GM23248 (cell line): ENCODE data around the gene FAXDC2. TPM values are rescaled to one million over a fixed set of nuclear protein-coding genes. Genes with fewer than 3 reads are reported as not detected.

Experiments
- DNase-seq: peaks from one replicate; pipeline ENCODE4 v3.0.0-alpha.2; 2015
- H2AFZ ChIP-seq: fragments of 200-600 bp; sonication (generic); 2 replicates; pipeline ENCODE4 v1.6.1; 2016; ENCODE audit warnings: antibody characterized with exemption
- H3F3A ChIP-seq: fragments of 200-600 bp; sonication (generic); 2 replicates; pipeline ENCODE4 v1.6.1; 2016; ENCODE audit warnings: mild to moderate bottlenecking, antibody characterized with exemption, mixed run types; ENCODE audit not compliant: insufficient read depth
- H3K27ac ChIP-seq: fragments of 200-600 bp; sonication (generic); 2 replicates; pipeline ENCODE4 v1.5.1; 2016; ENCODE audit warnings: mild to moderate bottlenecking
- H3K27me3 ChIP-seq: fragments of 200-600 bp; sonication (generic); replicated peaks from 2 replicates; pipeline ENCODE4 v1.6.1; 2016; ENCODE audit warnings: mild to moderate bottlenecking; ENCODE audit not compliant: insufficient read depth
- H3K36me3 ChIP-seq: fragments of 200-600 bp; sonication (generic); 2 replicates; pipeline ENCODE4 v1.6.1; 2016; ENCODE audit warnings: low read depth, mild to moderate bottlenecking
- H3K4me1 ChIP-seq: fragments of 200-600 bp; sonication (generic); 2 replicates; pipeline ENCODE4 v1.6.1; 2016; ENCODE audit warnings: mild to moderate bottlenecking; ENCODE audit not compliant: insufficient read depth
- H3K4me2 ChIP-seq: fragments of 200-600 bp; sonication (generic); one replicate; pipeline ENCODE4 v1.6.1; 2016; ENCODE audit warnings: mild to moderate bottlenecking; ENCODE audit not compliant: unreplicated experiment
- H3K4me3 ChIP-seq: fragments of 200-600 bp; sonication (generic); 2 replicates; pipeline ENCODE4 v1.5.1; 2016; ENCODE audit warnings: mild to moderate bottlenecking
- H3K79me2 ChIP-seq: fragments of 200-600 bp; sonication (generic); 2 replicates; pipeline ENCODE4 v1.6.1; 2016; ENCODE audit warnings: mild to moderate bottlenecking; ENCODE audit not compliant: insufficient read depth
- H3K9ac ChIP-seq: fragments of 200-600 bp; sonication (generic); 2 replicates; pipeline ENCODE4 v1.6.1; 2016; ENCODE audit warnings: mild to moderate bottlenecking
- H3K9me2 ChIP-seq: fragments of 200-600 bp; sonication (generic); 2 replicates; pipeline ENCODE4 v1.6.1; 2016; ENCODE audit warnings: mixed run types, mild to moderate bottlenecking, moderate library complexity; ENCODE audit not compliant: insufficient read depth
- H3K9me3 ChIP-seq: fragments of 200-600 bp; sonication (generic); one replicate; pipeline ENCODE4 v1.6.1; 2017; ENCODE audit warnings: low read depth
- H4K20me1 ChIP-seq: fragments of 200-600 bp; sonication (generic); 2 replicates; pipeline ENCODE4 v1.6.0; 2016; ENCODE audit not compliant: insufficient read depth
- EZH2 ChIP-seq: fragments of 200-600 bp; sonication (generic); IDR thresholded peaks from 2 replicates; pipeline ENCODE4 v1.6.1; 2018; ENCODE audit warnings: antibody characterized with exemption, mild to moderate bottlenecking; ENCODE audit not compliant: insufficient read depth, poor library complexity, severe bottlenecking
- EZH2phosphoT487 ChIP-seq: fragments of 200-600 bp; sonication (generic); IDR thresholded peaks from 2 replicates; pipeline ENCODE4 v1.6.1; 2018; ENCODE audit warnings: antibody characterized with exemption, moderate library complexity, mild to moderate bottlenecking, low read depth; ENCODE audit not compliant: insufficient read depth
- WGBS, 2 experiments: methylation state at CpG; one replicate each; pipeline ENCODE4 v1.1.6; 2015 to 2017; ENCODE audit warnings: low lambda C conversion rate in 2 of 2, low coverage in 1 of 2; ENCODE audit errors: missing lambda C conversion rate in 2 of 2; 5-methylcytosine and 5-hydroxymethylcytosine counted together
- in situ Hi-C: fragments of 300-500 bp; cut with MboI; formaldehyde crosslinking; loops from 2 replicates; pipeline ENCODE4 v1.15.0; 2020
- polyA plus RNA-seq: library from polyadenylated mRNA; unstranded; fragments of >200 nt; fragmentation: Nextera tagmentation; extraction: Ambion mirVana; gene quantifications from 2 replicates; pipeline ENCODE4 v1.2.1, GENCODE V29; 2016
- total RNA-seq: library from RNA; depleted of rRNA; stranded (reverse); fragments of >200 nt; shearing (Covaris generic); gene quantifications from 2 replicates; pipeline ENCODE4 v1.2.3, GENCODE V29; 2014

Gene FAXDC2
- total and polyA plus RNA-seq, 2 experiments from 2014 or later, result 5.4 to 10.3 TPM

- no peak overlapping the region for H3K27ac ChIP-seq
- H2AFZ ChIP-seq, result no peak overlapping the region
- no peaks in the 10 kb centered on the region for H3K9me2 ChIP-seq
- in situ Hi-C loops, result no loop called here
- H3K36me3 ChIP-seq, result 0 out of 2 replicates have a peak, but pooled peaks cover 1% of the 10 kb centered on the region
- TF ChIP-seq EZH2phosphoT487 (no peak), EZH2 (no peak)
- H3F3A ChIP-seq, result no peaks in the 10 kb centered on the region; the same call in 1 of the 2 replicates
- 96 to 100% methylated on average over 2 of the region's 2 CpGs for WGBS, 2 experiments
- H4K20me1 ChIP-seq, result peaks cover 40% of the 10 kb centered on the region
- DNase-seq, result no peak
- H3K4me3 ChIP-seq, result no peak overlapping the region
- no peak overlapping the region for H3K4me2 ChIP-seq
- no peak overlapping the region for H3K9ac ChIP-seq
- H3K27me3 ChIP-seq, result no peaks in the 10 kb centered on the region
- H3K4me1 ChIP-seq, result peaks cover 29% of the 10 kb centered on the region
- no peaks in the 10 kb centered on the region for H3K9me3 ChIP-seq
- H3K79me2 ChIP-seq, result peaks cover 100% of the 10 kb centered on the region
Measured at GRCh38 chr5:154786414-154786813, 64.0 kb downstream of the FAXDC2 start.

GRCh38 chr5:154784856-154785255, 65.5 kb downstream of the FAXDC2 start:
- H3K27me3 ChIP-seq, result no peaks in the 10 kb centered on the region
- no peak for TF ChIP-seq EZH2
- TF ChIP-seq EZH2phosphoT487, result no peak
- H3K9me3 ChIP-seq, result no peaks in the 10 kb centered on the region
- peaks cover 52% of the 10 kb centered on the region for H4K20me1 ChIP-seq
- H3K4me1 ChIP-seq, result peaks cover 29% of the 10 kb centered on the region
- WGBS, 2 experiments, result 93 to 96% methylated on average over 2 of the region's 2 CpGs
- no peaks in the 10 kb centered on the region for H3K36me3 ChIP-seq
- no peaks in the 10 kb centered on the region for H3K9me2 ChIP-seq
- no peak overlapping the region for H3K27ac ChIP-seq
- H2AFZ ChIP-seq, result no peak overlapping the region
- H3K4me2 ChIP-seq, result no peak overlapping the region
- no peak overlapping the region for H3K4me3 ChIP-seq
- DNase-seq, result no peak
- H3K79me2 ChIP-seq, result peaks cover 100% of the 10 kb centered on the region
- peaks cover 4% of the 10 kb centered on the region; the same call in 1 of the 2 replicates for H3F3A ChIP-seq
- no peak overlapping the region for H3K9ac ChIP-seq
- in situ Hi-C loops, result no loop called here

GRCh38 chr5:154783774-154784460, 66.5 kb downstream of the FAXDC2 start:
- Histone ChIP-seq H3K27ac (peak overlapping the region; percentile 26), H4K20me1 (peaks cover 59% of the 10 kb centered on the region), H3K9ac (no peak overlapping the region), H2AFZ (no peak overlapping the region), H3K27me3 (no peaks in the 10 kb centered on the region), H3K4me3 (no peak overlapping the region), H3K9me3 (no peaks in the 10 kb centered on the region), H3K9me2 (no peaks in the 10 kb centered on the region), H3K4me2 (no peak overlapping the region), H3K79me2 (peaks cover 100% of the 10 kb centered on the region), H3K4me1 (peaks cover 30% of the 10 kb centered on the region), H3F3A (peaks cover 5% of the 10 kb centered on the region), H3K36me3 (no peaks in the 10 kb centered on the region)
- in situ Hi-C loops, result no loop called here
- WGBS, 2 experiments, result 69 to 74% methylated on average over 11 of the region's 11 CpGs
- no peak for TF ChIP-seq EZH2phosphoT487
- TF ChIP-seq EZH2, result no peak
- peak; percentile 68 for DNase-seq

- DNase-seq, result no peak
- WGBS, 2 experiments, result 47 to 50% methylated on average over 1 of the region's 1 CpG
- Histone ChIP-seq H3K4me3 (no peak overlapping the region), H3K9me2 (no peaks in the 10 kb centered on the region), H3K27me3 (no peaks in the 10 kb centered on the region), H3K9me3 (no peaks in the 10 kb centered on the region), H3F3A (peaks cover 14% of the 10 kb centered on the region), H3K9ac (no peak overlapping the region), H2AFZ (no peak overlapping the region), H4K20me1 (peaks cover 57% of the 10 kb centered on the region), H3K4me1 (peaks cover 28% of the 10 kb centered on the region), H3K4me2 (no peak overlapping the region), H3K36me3 (no peaks in the 10 kb centered on the region), H3K27ac (no peak overlapping the region), H3K79me2 (peaks cover 100% of the 10 kb centered on the region)
- in situ Hi-C loops, result no loop called here
- TF ChIP-seq EZH2, result no peak
- TF ChIP-seq EZH2phosphoT487, result no peak
Measured at GRCh38 chr5:154782812-154783592, 67.4 kb downstream of the FAXDC2 start.
